MV-4-11 (cell line): ENCODE data around the gene ZNF324B.
"Not testable (repeated sequence)": the region's sequence is repeated elsewhere in the genome, so short reads cannot be mapped to it uniquely, and the experiment has no call there.

ENCODE experiments used
- DNase-seq: peaks from one replicate; lab custom pipeline; 2025; lab: John Stamatoyannopoulos, UW

ZNF324B gene

GRCh38 chr19:58480481-58480830, 29.0 kb downstream of the ZNF324B start:
- DNase-seq = no peak

DNA sequence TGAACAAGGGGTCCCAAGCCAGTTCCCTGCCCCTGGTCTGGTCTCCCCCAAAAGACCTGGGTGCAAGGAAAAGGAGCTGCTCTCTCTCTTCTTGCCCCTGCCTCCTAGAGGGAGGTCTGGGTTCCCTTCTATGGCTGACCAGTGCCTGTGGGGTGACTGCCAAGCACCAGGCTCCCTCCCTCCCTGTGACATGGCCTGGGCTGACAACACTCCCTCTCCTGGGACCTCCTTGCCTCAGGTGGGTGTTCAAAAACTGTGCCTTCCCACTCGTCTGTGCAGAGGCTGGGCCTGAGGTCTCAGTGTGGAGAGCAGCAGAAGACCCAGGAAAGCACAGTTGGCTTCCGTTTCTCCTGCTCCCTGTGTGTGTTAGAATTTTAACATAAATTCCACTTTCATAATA, 29.4 kb downstream of the ZNF324B start:
- no peak for DNase-seq

DNA sequence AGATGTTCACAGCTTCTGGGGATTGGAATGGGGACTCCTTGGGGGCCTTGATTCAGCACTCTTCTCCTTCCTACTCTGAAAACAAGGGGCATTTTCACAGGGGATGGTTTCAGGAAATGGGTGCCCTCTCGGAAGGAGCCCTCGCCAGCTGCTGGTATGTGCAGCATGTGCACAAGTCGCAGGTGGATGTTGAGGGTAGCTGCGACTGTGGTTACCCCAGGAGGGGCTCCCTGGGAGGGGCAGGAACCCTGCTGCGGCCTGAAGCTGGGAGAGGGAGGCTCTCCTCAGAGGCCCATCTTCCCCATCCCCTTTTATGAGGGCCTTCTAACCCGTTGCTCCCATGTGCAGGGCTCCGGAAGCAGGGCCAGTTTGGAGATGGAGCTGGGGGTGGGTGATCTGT, 30.9 kb downstream of the ZNF324B start:
- DNase-seq = no peak

DNA sequence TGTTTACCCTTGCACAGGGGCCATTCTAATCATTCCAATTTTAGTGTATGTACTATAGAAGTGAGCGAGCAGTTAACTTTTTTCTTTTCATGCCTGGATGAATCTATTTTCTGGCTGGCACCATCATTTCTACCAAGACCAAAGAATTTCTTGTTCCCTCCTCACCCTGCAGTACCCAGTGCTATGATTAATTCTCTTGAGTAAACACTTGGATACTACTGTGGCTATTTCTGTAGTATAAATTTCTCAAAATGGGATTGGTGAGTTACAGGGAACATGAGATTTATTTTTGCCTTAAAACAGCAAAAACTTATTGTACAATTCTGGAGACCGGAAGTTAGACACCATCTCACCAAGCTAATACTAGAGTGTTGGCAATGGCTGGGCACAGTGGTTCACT, 32.4 kb downstream of the ZNF324B start:
- no peak for DNase-seq

- not testable (repeated sequence) for DNase-seq
Observed at GRCh38 chr19:58484349-58484748, 32.9 kb downstream of the ZNF324B start.

GRCh38 chr19:58491393-58491792, 40.0 kb downstream of the ZNF324B start:
- DNase-seq = no peak

DNA sequence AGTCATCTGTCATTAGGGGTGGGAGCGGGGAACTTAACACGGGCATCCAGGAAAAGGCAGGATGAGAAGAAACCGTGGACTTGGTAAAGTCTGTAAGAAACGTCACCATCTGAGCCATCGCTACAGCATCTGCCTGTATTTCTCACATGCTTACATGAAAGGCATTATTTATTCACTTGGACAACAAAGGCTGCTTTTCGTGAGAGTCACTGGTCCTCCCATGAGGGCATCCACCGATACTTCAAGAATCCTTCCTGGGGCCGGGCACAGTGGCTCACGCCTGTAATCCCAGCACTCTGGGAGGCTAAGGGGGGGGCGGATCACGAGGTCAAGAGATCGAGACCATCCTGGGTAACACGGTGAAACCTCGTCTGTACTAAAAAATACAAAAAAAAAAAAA, 40.8 kb downstream of the ZNF324B start:
- DNase-seq = no peak

- no peak for DNase-seq
Observed at GRCh38 chr19:58497634-58498170, 46.3 kb downstream of the ZNF324B start.

GRCh38 chr19:58498316-58499020, 47.0 kb downstream of the ZNF324B start:
- no peak for DNase-seq

DNA sequence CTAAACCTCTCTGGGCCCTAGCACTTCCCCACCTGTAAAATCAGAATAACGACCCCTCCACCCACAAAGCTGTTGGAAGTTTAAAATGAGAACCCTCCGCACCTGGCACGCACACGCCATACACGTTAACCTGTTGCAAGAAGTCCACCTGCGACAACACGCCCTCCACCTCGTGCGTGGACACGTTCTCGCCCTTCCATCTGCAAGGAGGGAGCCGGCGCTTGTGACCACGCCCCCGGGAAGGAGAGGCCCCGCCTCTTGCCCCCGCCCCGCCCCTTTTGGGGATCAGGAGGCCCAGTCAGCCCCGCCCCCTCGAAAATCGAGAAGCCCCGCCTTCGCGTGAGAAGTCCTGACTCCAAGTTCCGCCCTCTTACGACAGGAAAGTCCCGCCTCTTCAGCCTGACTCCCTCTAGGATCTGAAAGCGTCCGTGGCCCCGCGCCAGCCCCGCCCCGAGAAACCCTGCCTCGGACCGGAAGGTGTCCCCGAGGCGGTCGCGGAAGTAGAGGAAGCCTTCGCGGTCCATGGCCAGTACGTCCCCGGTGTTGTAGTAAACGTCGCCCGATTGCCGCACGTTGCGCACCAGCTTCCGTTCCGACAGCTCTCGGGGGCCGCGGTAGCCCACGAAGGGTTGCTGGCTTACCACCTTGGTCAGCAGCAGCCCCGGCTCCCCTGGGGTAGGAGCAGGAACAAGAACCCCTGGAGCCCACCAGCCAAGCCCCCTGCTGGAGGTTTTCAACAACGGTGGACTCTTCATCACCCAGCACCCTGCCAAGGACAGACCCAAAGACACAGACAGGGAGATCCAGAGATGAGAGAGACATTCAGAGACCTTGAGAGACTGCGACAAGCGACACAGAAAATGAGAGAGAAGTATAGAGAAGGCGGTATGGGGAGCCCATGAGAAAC, 47.9 kb downstream of the ZNF324B start:
- peak; percentile 100 for DNase-seq

GRCh38 chr19:58500242-58500641, 48.8 kb downstream of the ZNF324B start:
- no peak for DNase-seq
